Left renal pelvis (tissue), 4 donors: Measurements from ENCODE around the gene FLRT1. TPM values are rescaled to one million over a fixed set of nuclear protein-coding genes. Genes with fewer than 3 reads are reported as not detected.

Source experiments
- DNase-seq, 4 donors: peaks; one replicate each; pipeline ENCODE4 v3.0.0-alpha.2; 2013; ENCODE audit warnings: low read depth in 4 of 4, low spot score in 3 of 4
- polyA plus RNA-seq, 4 donors: library from polyadenylated mRNA; unstranded; fragments of 120-200 nt; gene quantifications; one replicate each; pipeline ENCODE4 v1.2.1, GENCODE V29; 2013; ENCODE audit not compliant: insufficient read length in 4 of 4

FLRT1 gene
- polyA plus RNA-seq, 4 donors = 2.1 to 5.5 (median 3.5) TPM

DNA sequence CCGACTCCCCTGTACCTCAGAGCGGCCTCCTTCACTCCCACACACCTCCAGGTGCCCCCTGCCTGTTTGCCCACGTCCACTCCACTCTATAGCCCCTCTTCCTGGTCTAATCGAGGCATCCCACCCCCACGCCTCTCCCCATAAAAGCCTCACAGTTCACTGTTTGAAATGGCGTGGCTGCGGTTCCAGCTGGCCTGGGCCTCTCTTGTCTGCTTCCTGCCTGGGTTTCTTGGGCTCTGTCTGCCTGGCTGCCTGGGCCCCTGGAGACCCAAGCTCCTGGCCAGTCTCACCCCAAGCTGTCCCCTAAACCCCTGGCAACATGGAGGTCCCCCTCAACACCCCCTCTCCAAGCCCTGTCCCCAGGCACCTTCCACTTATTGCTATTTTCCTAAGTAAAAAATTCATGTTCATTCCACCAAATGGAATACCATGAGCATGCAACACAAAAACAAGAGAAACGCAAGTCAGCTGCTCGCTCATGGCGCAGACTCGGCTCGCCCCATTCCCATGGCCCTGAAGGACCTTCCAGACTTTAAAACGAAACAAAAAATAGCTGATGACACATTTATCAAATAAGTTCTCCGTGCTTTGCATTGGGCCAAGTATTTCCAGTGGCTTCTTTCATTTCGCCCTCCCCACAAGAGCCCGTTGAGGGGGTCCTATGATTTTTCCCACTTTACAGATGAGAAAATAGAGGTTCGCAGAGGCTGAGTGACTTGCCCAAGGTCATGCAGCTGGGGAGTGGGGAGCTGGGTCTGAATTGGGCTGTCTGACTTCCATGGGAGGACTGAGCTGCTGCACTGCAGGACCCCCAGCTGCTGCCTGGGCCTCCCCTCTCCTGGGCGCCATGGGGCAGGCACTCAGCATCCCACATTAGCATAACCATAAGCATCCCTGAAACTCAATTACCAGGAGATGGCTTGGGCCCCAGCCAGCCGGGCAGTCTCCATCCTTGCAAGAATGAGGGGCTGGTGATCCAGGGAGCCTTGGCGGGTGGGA lies 11.7 kb upstream of the FLRT1 start:
- DNase-seq = no peak

- DNase-seq = no peak
Observed at GRCh38 chr11:64025205-64025604, 10.5 kb upstream of the FLRT1 start.

DNA sequence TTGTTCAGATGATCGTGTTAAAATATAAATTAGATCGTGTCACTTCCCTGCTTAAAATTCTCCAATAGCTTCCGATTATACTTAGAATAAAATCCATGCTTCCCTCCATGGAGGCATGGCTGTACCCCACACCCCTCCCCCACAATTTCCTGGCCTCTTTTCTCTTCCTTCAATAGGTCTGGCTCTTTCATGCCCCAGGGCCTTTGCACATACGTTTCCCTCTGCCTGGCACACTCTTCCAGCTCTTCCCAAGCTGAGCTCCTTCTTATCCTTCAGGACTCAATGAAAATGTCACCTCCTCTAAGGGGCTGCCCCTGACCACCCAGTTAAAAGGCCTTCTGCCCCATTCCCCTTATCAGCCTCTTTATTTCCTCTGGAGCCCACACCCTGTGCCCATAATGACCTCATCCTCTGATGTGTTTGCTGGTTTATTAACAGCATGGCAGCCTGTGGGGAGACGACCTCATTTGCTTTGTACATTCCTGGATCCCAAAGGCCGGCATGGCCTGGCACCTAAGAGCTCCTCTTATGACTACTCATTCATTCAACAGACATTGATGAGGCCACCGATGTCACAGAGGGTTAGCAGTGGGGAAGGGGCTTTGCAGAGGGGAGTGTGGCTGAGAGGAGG lies 9.0 kb upstream of the FLRT1 start:
- no peak for DNase-seq

- no peak for DNase-seq
Observed at GRCh38 chr11:64027651-64028397, 7.9 kb upstream of the FLRT1 start.

- peak in 2 of 4 donors; percentile 53 to 63 for DNase-seq
Observed at GRCh38 chr11:64028398-64029115, 7.2 kb upstream of the FLRT1 start.

DNA sequence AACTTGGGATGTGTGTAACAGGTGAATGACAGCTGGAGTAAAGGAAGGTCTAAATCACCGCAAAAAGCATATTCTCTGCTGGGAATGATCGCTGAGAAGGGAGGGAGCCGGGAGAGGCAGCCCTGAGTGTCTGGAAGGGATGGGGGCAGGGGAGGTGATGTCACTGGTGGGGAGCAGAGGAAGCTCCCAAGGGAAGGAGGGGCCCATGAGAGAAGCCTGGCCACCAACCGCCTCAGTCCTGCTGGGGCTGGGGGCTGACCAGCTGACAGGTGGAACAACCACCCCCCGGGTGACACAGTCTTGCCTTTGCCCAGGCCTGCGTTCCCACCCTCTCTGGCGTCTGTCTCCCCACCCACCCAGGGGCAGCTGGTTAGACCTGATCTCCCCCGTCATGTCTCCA lies 6.0 kb upstream of the FLRT1 start:
- no peak for DNase-seq

DNA sequence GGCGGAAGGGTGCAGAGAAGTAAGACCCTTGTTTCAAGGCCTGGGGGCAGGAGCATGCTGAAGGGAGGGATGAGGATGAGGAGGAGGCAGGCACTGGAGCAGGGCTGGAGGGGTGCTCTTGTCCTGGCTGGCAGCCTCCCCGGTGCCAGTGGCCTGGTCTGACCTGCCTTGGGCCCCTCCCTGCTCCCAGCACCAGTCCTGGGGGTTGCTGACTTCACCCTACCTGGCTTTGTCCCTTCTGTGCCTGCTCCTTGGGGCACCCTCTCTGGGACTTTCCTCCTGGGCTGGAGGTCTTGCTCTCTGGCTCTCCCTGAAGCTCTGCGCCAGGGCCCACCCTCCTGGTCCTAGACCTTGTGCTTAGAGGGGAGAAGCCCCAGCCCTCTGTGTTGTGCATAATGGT lies 4.7 kb upstream of the FLRT1 start:
- no peak for DNase-seq

- DNase-seq = no peak
Observed at GRCh38 chr11:64032050-64032449, 3.7 kb upstream of the FLRT1 start.

- DNase-seq = no peak
Observed at GRCh38 chr11:64034411-64034811, 1.3 kb upstream of the FLRT1 start.

DNA sequence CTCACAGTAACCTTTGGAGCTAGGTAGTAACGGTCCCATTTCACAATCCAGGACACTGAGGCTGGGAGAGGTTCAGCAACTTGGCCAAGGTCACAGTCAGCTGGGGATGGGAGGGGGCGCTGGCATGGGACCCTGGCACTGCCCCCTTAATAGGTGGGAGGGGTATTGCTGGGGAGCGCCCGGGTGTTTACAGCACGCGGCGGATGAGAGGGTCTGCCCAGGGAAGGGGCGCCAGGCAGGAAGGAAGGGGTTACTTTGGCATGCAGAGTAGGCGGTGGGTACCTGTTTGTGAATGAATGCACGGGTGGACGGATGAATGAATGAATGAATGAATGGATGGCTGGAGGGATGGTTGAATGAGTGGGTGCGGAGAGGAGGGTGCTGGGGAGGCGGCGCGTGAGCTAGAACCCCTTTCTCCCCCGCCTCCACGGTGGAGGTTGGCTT lies 628 bp upstream of the FLRT1 start:
- DNase-seq = no peak

- no peak for DNase-seq
Observed at GRCh38 chr11:64036087-64037026, 626 bp downstream of the FLRT1 start.

GRCh38 chr11:64037027-64037634 lies 1.4 kb downstream of the FLRT1 start:
- DNase-seq = no peak

- DNase-seq = no peak
Observed at GRCh38 chr11:64038500-64038899, 2.8 kb downstream of the FLRT1 start.

GRCh38 chr11:64039012-64039665 lies 3.4 kb downstream of the FLRT1 start:
- no peak for DNase-seq

DNA sequence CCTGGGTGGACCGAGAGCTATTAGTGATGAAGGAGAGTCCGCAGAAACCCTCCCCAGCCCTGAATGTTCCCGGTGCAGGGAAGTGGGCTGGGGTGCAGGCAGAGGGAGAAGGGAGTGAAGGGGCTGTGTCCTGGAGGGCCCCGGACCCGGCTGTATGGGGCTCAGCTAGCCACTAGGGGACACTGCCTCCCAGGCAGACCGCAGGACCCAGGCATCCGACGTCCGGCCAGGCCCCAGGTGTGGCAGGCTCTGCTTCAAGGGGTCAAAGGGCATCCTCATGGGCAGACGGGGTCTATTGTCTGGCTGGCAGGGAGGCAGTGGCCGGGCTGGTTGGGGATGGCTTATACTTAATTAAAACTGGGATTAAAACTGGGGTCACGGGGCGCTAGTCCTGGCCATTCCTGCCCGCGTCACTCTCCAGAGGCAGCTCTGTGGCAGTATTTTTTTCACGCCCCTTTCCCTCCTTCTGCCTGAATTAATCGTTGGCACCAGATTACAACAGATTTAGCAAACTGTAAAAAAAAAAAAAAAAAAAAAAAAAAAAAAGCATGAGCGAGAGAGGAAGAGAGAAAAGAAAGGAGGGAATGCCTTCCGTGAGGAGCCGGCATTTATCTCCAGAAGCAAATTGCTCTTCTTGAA lies 5.1 kb downstream of the FLRT1 start:
- no peak for DNase-seq

DNA sequence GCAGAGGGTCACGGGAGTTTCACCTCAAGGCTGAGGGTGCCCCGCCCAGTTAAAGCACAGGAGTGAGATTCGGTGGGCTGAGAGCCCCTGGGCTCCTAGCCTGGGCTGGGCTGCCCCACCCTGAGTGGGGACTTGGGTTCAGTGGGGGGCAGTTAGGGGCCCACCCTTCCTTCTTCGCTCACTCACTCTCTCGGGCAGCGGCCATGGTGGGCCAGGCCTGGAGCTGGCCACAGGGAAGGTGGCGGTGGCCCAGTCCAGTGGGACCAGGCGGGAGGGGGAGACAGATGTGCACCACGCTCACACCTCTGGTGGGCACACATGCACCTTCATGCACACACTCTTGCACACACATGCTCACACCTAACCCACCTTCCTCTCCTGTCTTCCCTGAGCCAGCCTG lies 6.1 kb downstream of the FLRT1 start:
- no peak for DNase-seq

- DNase-seq = no peak
Observed at GRCh38 chr11:64042301-64042700, 6.6 kb downstream of the FLRT1 start.

DNA sequence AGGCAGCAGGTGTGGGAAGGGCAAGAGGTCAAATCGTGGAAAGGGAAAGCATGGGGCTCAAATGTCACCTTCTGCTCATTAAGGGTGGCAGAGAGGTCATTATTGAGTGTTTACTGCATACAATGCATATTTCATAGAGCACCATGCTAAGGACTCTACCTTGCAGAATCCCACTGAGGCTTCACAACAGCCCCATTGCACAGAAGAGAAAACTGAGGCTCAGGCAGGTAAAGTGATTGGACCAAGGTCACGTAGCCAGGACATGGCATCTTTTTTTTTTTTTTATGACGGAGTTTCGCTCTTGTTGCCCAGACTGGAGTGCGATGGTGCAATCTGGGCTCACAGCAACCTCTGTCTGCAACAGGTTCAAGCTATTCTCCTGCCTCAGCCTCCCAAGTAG lies 7.8 kb downstream of the FLRT1 start:
- DNase-seq = no peak
